Large intestine (tissue), 3 donors: ENCODE data around the gene PRMT1. TPM values are rescaled to one million over a fixed set of nuclear protein-coding genes. Genes with fewer than 3 reads are reported as not detected.

Source experiments
- DNase-seq, 2 donors: peaks; one replicate each; pipeline versions ENCODE4 v3.0.0 to v3.0.0-alpha.2; 2013
- H3K27ac ChIP-seq: one replicate; pipeline ENCODE4 v1.5.1; 2013; ENCODE audit warnings: low read length
- H3K27me3 ChIP-seq: 2 replicates; pipeline ENCODE4 v1.6.1; 2013; ENCODE audit warnings: low read length; ENCODE audit not compliant: control insufficient read depth, insufficient read depth
- H3K36me3 ChIP-seq: 2 replicates; pipeline ENCODE4 v1.6.1; 2013; ENCODE audit warnings: low read length; ENCODE audit not compliant: control insufficient read depth, insufficient read depth
- H3K4me1 ChIP-seq: one replicate; pipeline ENCODE4 v1.6.1; 2013; ENCODE audit warnings: low read length; ENCODE audit not compliant: control insufficient read depth, insufficient read depth
- H3K4me3 ChIP-seq: one replicate; pipeline ENCODE4 v1.5.1; 2013; ENCODE audit warnings: low read length
- H3K9me3 ChIP-seq: one replicate; pipeline ENCODE4 v1.6.1; 2013; ENCODE audit warnings: mild to moderate bottlenecking, low read depth, low read length, moderate library complexity; ENCODE audit not compliant: control insufficient read depth
- WGBS: methylation state at CpG from one replicate; pipeline ENCODE4 v1.1.5; 2013; ENCODE audit warnings: low lambda C conversion rate; ENCODE audit not compliant: insufficient coverage; 5-methylcytosine and 5-hydroxymethylcytosine counted together
- polyA plus RNA-seq: library from polyadenylated mRNA; unstranded; fragments of 120-200 nt; gene quantifications from one replicate; pipeline ENCODE4 v1.2.1, GENCODE V29; 2013

The PRMT1 gene
- polyA plus RNA-seq, 1 donor, result 125 TPM

- no peaks in the 10 kb centered on the region for H3K27me3 ChIP-seq
- no peaks in the 10 kb centered on the region for H3K9me3 ChIP-seq
- H3K27ac ChIP-seq, result no peak overlapping the region
- H3K4me1 ChIP-seq, result no peaks in the 10 kb centered on the region
- no peak for DNase-seq
- no peak overlapping the region for H3K4me3 ChIP-seq
- WGBS, result no CpG with 5 or more reads among the region's 23 CpGs
- H3K36me3 ChIP-seq, result no peaks in the 10 kb centered on the region
Observed at GRCh38 chr19:49727217-49728030, 50.4 kb downstream of the PRMT1 start.

GRCh38 chr19:49730166-49730565, 53.1 kb downstream of the PRMT1 start:
- Histone ChIP-seq H3K27ac (no peak overlapping the region), H3K4me3 (no peak overlapping the region), H3K9me3 (no peaks in the 10 kb centered on the region), H3K27me3 (no peaks in the 10 kb centered on the region), H3K36me3 (no peaks in the 10 kb centered on the region), H3K4me1 (no peaks in the 10 kb centered on the region)
- 100% methylated on average over 1 of the region's 5 CpGs for WGBS
- no peak for DNase-seq

Other genes with a start within 250 kb of the PRMT1 start
- 0.19 TPM for gene SLC17A7, start 235.7 kb upstream of the PRMT1 start, polyA plus RNA-seq
- gene PIH1D1, start 225.5 kb upstream of the PRMT1 start, polyA plus RNA-seq, result 80.8 TPM
- gene ALDH16A1, start 224.0 kb upstream of the PRMT1 start, polyA plus RNA-seq, result 27.5 TPM
- gene FLT3LG, start 203.1 kb upstream of the PRMT1 start, polyA plus RNA-seq, result 6.6 TPM
- 3,839 TPM for gene RPL13A, start 189.7 kb upstream of the PRMT1 start, polyA plus RNA-seq
- gene RPS11, start 180.8 kb upstream of the PRMT1 start, polyA plus RNA-seq, result 3,330 TPM
- 510 TPM for gene FCGRT, start 164.6 kb upstream of the PRMT1 start, polyA plus RNA-seq
- gene RCN3, start 149.3 kb upstream of the PRMT1 start, polyA plus RNA-seq, result 59.7 TPM
- gene NOSIP, start 96.7 kb upstream of the PRMT1 start, polyA plus RNA-seq, result 51.3 TPM
- gene PRRG2, start 96.0 kb upstream of the PRMT1 start, polyA plus RNA-seq, result 11.4 TPM
- 19.1 TPM for gene PRR12, start 86.1 kb upstream of the PRMT1 start, polyA plus RNA-seq
- gene RRAS, start 37.1 kb upstream of the PRMT1 start, polyA plus RNA-seq, result 36.8 TPM
- gene SCAF1, start 35.1 kb upstream of the PRMT1 start, polyA plus RNA-seq, result 35.4 TPM
- gene IRF3, start 11.4 kb upstream of the PRMT1 start, polyA plus RNA-seq, result 95.2 TPM
- 22.4 TPM for gene BCL2L12, start 11.3 kb upstream of the PRMT1 start, polyA plus RNA-seq
- gene ADM5, start 12.3 kb downstream of the PRMT1 start, polyA plus RNA-seq, result 1.4 TPM
- gene CPT1C, start 13.8 kb downstream of the PRMT1 start, polyA plus RNA-seq, result 7.4 TPM
- 0.15 TPM for gene TSKS, start 86.0 kb downstream of the PRMT1 start, polyA plus RNA-seq
- 60.5 TPM for gene AP2A1, start 89.7 kb downstream of the PRMT1 start, polyA plus RNA-seq
- 18.4 TPM for gene FUZ, start 136.0 kb downstream of the PRMT1 start, polyA plus RNA-seq
- 57.7 TPM for gene MED25, start 141.0 kb downstream of the PRMT1 start, polyA plus RNA-seq
- gene PTOV1, start 173.9 kb downstream of the PRMT1 start, polyA plus RNA-seq, result 153 TPM
- 61.2 TPM for gene PNKP, start 190.3 kb downstream of the PRMT1 start, polyA plus RNA-seq
- 38.5 TPM for gene AKT1S1, start 200.1 kb downstream of the PRMT1 start, polyA plus RNA-seq
- gene TBC1D17, start 200.4 kb downstream of the PRMT1 start, polyA plus RNA-seq, result 31.6 TPM
- 3.5 TPM for gene IL4I1, start 219.6 kb downstream of the PRMT1 start, polyA plus RNA-seq